ENCODE data around the gene CACNA1G. TPM values are rescaled to one million over a fixed set of nuclear protein-coding genes. Genes with fewer than 3 reads are reported as not detected.

The CACNA1G gene
- total RNA-seq, 1 donor from 2014 or later = not detected

DNA sequence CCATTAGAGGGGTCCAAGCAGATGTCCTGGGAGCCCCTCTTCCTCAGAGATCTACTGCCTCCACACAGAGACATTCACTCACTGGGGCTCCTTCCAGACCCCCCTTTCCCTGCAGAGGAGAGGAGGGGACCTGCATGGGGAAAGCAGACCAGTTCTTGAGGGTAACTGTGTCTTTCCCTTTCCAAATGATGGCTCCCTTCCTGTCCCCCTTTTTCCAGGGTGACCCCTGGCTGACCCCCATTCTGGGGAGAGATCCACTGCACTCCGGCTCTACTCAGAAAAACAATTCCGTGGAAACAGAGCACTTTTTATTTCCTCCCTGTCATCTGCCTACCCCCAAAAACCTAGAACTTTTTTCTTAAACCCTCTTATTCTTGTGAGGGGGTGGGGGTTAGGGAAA is 6.4 kb downstream of the CACNA1G start:
- no peak for TF ChIP-seq CTCF (IDR thresholded peaks at IDR 0.05; ENCODE audit: insufficient read depth, low read length, poor library complexity, severe bottlenecking)
- Histone ChIP-seq H3K27me3 (ENCODE audit: control insufficient read depth, insufficient read depth, low read length) (peaks cover 55% of the 10 kb centered on the region), H3K4me3 (ENCODE audit: low read depth, low read length) (no peak overlapping the region)

DNA sequence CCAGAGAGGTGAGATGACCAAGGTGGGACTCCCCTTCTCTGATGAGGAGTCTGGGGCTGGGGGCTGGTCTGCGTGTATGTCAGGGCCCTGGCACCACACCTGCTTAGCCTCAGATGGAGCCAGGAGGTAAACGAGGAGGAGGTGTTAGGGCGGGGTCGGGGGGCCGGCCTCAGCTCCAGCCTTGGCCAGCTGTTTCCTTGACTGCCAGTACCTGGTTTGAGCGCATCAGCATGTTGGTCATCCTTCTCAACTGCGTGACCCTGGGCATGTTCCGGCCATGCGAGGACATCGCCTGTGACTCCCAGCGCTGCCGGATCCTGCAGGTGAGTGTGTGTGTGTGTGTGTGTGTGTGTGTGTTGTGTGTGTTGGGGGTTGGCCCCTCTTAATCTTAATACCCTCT is 8.1 kb downstream of the CACNA1G start:
- H3K36me3 ChIP-seq (ENCODE audit: control insufficient read depth, insufficient read depth, low read length) = no peaks in the 10 kb centered on the region
- DNase-seq (ENCODE audit: low read depth) = no peak
- peaks cover 38% of the 10 kb centered on the region for H3K27me3 ChIP-seq (ENCODE audit: control insufficient read depth, insufficient read depth, low read length)
- TF ChIP-seq CTCF (IDR thresholded peaks at IDR 0.05; ENCODE audit: insufficient read depth, low read length, poor library complexity, severe bottlenecking) = no peak
- no peak overlapping the region for H3K4me3 ChIP-seq (ENCODE audit: low read depth, low read length)

More for the DNA sequence above, 6.4 kb downstream of the CACNA1G start:
- H3K36me3 ChIP-seq (ENCODE audit: control insufficient read depth, insufficient read depth, low read length) = no peaks in the 10 kb centered on the region
- no peak for DNase-seq (ENCODE audit: low read depth)

GRCh38 chr17:50569592-50569991 is 9.1 kb downstream of the CACNA1G start:
- no peak for TF ChIP-seq CTCF (IDR thresholded peaks at IDR 0.05; ENCODE audit: insufficient read depth, low read length, poor library complexity, severe bottlenecking)
- H3K27me3 ChIP-seq (ENCODE audit: control insufficient read depth, insufficient read depth, low read length) = peaks cover 32% of the 10 kb centered on the region

DNA sequence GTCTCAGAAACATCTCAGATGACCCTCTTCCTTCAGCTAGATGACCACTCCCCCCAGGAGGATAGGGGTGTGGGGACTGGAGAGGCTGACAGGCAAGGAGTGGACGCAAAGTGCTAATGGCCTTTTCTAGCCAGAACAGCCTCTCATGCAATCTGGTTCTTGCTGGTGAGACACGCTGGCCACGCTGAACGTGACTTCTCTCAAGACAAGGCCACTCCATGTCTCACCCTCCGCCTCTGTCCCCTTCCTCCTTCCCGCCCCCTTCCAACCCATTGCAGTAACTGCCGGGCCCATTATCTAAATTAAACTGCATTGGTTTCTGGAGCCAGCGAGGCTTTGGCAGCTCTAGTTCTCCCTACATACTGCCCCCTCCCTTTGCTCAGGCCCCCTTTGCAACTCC is 9.5 kb downstream of the CACNA1G start:
- Histone ChIP-seq H3K27me3 (ENCODE audit: control insufficient read depth, insufficient read depth, low read length) (peaks cover 28% of the 10 kb centered on the region), H3K4me3 (ENCODE audit: low read depth, low read length) (no peak overlapping the region), H3K36me3 (ENCODE audit: control insufficient read depth, insufficient read depth, low read length) (no peaks in the 10 kb centered on the region)
- TF ChIP-seq CTCF (IDR thresholded peaks at IDR 0.05; ENCODE audit: insufficient read depth, low read length, poor library complexity, severe bottlenecking) = no peak
- DNase-seq (ENCODE audit: low read depth) = no peak

More at GRCh38 chr17:50569592-50569991, 9.1 kb downstream of the CACNA1G start:
- H3K36me3 ChIP-seq (ENCODE audit: control insufficient read depth, insufficient read depth, low read length) = no peaks in the 10 kb centered on the region
- DNase-seq (ENCODE audit: low read depth) = no peak
- no peak overlapping the region for H3K4me3 ChIP-seq (ENCODE audit: low read depth, low read length)

GRCh38 chr17:50570528-50570927 is 10.0 kb downstream of the CACNA1G start:
- no peak for DNase-seq (ENCODE audit: low read depth)
- Histone ChIP-seq H3K36me3 (ENCODE audit: control insufficient read depth, insufficient read depth, low read length) (no peaks in the 10 kb centered on the region), H3K27me3 (ENCODE audit: control insufficient read depth, insufficient read depth, low read length) (peaks cover 26% of the 10 kb centered on the region), H3K4me3 (ENCODE audit: low read depth, low read length) (no peak overlapping the region)
- no peak for TF ChIP-seq CTCF (IDR thresholded peaks at IDR 0.05; ENCODE audit: insufficient read depth, low read length, poor library complexity, severe bottlenecking)

- no peak for DNase-seq (ENCODE audit: low read depth)
- TF ChIP-seq CTCF (IDR thresholded peaks at IDR 0.05; ENCODE audit: insufficient read depth, low read length, poor library complexity, severe bottlenecking) = no peak
- H3K36me3 ChIP-seq (ENCODE audit: control insufficient read depth, insufficient read depth, low read length) = no peaks in the 10 kb centered on the region
- peaks cover 25% of the 10 kb centered on the region for H3K27me3 ChIP-seq (ENCODE audit: control insufficient read depth, insufficient read depth, low read length)
- H3K4me3 ChIP-seq (ENCODE audit: low read depth, low read length) = no peak overlapping the region
Measured at GRCh38 chr17:50571681-50572080, 11.2 kb downstream of the CACNA1G start.
